A549 treated with GW870086 at 1 μM for 4 hours (cell line): ENCODE data around the gene CTLA4. TPM values are rescaled to one million over a fixed set of nuclear protein-coding genes. Genes with fewer than 3 reads are reported as not detected.

Experiments
- total RNA-seq: library from RNA; stranded (reverse); fragments of 200-300 nt; extraction: Qiagen RNA extraction; gene quantifications from 5 replicates; pipeline ENCODE4 v1.2.3, GENCODE V29; 2022; ENCODE audit warnings: low read depth

The CTLA4 gene
- total RNA-seq = not detected in 5 replicates

GRCh38 chr2:203867561-203868200 lies at the start of gene CTLA4:
Gene CTLA4, plus strand, starts transcription at chr2:203867771. Its CDS starts 172 bp downstream, at chr2:203867943.

Other genes starting within 250 kb of the CTLA4 start
- not detected in 5 replicates for gene CD28, start 161.1 kb upstream of the CTLA4 start, total RNA-seq
- gene ICOS, start 69.0 kb downstream of the CTLA4 start, total RNA-seq = not detected in 5 replicates